Stimulated activated CD4-positive, alpha-beta T cell treated with anti-CD3 and anti-CD28 coated beads, Interleukin-15, amount 100 ng/mL, for 24 hours (primary cell): ENCODE data around the gene TMEM229A.
"Not testable (repeated sequence)": the region's sequence is repeated elsewhere in the genome, so short reads cannot be mapped to it uniquely, and the experiment has no call there.

ENCODE experiments used
- DNase-seq: peaks from one replicate; pipeline ENCODE4 v3.0.0-alpha.2; 2020

The TMEM229A gene

GRCh38 chr7:124031406-124031805 is 1.5 kb downstream of the TMEM229A start:
- no peak for DNase-seq

- DNase-seq, result no peak
Measured at GRCh38 chr7:124030964-124031363, 1.9 kb downstream of the TMEM229A start.

- no peak for DNase-seq
Measured at GRCh38 chr7:124029396-124030188, 3.3 kb downstream of the TMEM229A start.

GRCh38 chr7:124027236-124027635 is 5.6 kb downstream of the TMEM229A start:
- no peak for DNase-seq

- DNase-seq, result not testable (repeated sequence)
Measured at GRCh38 chr7:124024329-124024728, 8.5 kb downstream of the TMEM229A start.

- no peak for DNase-seq
Measured at GRCh38 chr7:124022551-124022950, 10.3 kb downstream of the TMEM229A start.

- no peak for DNase-seq
Measured at GRCh38 chr7:124020060-124020459, 12.8 kb downstream of the TMEM229A start.

GRCh38 chr7:124013306-124013705 is 19.6 kb downstream of the TMEM229A start:
- DNase-seq, result no peak

GRCh38 chr7:124012864-124013263 is 20.0 kb downstream of the TMEM229A start:
- no peak for DNase-seq

- no peak for DNase-seq
Measured at GRCh38 chr7:124009321-124009720, 23.5 kb downstream of the TMEM229A start.

- DNase-seq, result not testable (repeated sequence)
Measured at GRCh38 chr7:124008296-124008695, 24.6 kb downstream of the TMEM229A start.

GRCh38 chr7:123999703-124000102 is 33.2 kb downstream of the TMEM229A start:
- no peak for DNase-seq

- no peak for DNase-seq
Measured at GRCh38 chr7:123998921-123999320, 33.9 kb downstream of the TMEM229A start.

- no peak for DNase-seq
Measured at GRCh38 chr7:123996327-123996625, 36.6 kb downstream of the TMEM229A start.

- DNase-seq, result no peak
Measured at GRCh38 chr7:123995617-123996326, 37.1 kb downstream of the TMEM229A start.

- no peak for DNase-seq
Measured at GRCh38 chr7:123994449-123994848, 38.4 kb downstream of the TMEM229A start.

- DNase-seq, result no peak
Measured at GRCh38 chr7:123993996-123994395, 38.9 kb downstream of the TMEM229A start.

- no peak for DNase-seq
Measured at GRCh38 chr7:123992913-123993518, 39.9 kb downstream of the TMEM229A start.

GRCh38 chr7:123987445-123987844 is 45.4 kb downstream of the TMEM229A start:
- DNase-seq, result no peak
